Measurements from ENCODE around the gene PEX11B.

The PEX11B gene

GRCh38 chr1:145918144-145918991 lies at the start of gene PEX11B:
PEX11B (minus strand) TSS chr1:145918717; CDS start chr1:145918688, 29 bp downstream.
- DNase-seq, result peak; percentile 96 to 97

- no peak for DNase-seq
These were observed 48.8 kb upstream of the PEX11B start for GRCh38 chr1:145967288-145967687.

- DNase-seq, result no peak
These were observed 46.7 kb upstream of the PEX11B start for GRCh38 chr1:145965119-145965744.

GRCh38 chr1:145964328-145965118 lies 46.0 kb upstream of the PEX11B start, which contains the start of the genes ANKRD34A and POLR3GL:
ANKRD34A (minus strand) TSS chr1:145964575; CDS start chr1:145961759, 2,816 bp downstream.
POLR3GL (plus strand) TSS chr1:145964690; CDS start chr1:145974866, 10,176 bp downstream.
- DNase-seq, result peak; percentile 93

DNA sequence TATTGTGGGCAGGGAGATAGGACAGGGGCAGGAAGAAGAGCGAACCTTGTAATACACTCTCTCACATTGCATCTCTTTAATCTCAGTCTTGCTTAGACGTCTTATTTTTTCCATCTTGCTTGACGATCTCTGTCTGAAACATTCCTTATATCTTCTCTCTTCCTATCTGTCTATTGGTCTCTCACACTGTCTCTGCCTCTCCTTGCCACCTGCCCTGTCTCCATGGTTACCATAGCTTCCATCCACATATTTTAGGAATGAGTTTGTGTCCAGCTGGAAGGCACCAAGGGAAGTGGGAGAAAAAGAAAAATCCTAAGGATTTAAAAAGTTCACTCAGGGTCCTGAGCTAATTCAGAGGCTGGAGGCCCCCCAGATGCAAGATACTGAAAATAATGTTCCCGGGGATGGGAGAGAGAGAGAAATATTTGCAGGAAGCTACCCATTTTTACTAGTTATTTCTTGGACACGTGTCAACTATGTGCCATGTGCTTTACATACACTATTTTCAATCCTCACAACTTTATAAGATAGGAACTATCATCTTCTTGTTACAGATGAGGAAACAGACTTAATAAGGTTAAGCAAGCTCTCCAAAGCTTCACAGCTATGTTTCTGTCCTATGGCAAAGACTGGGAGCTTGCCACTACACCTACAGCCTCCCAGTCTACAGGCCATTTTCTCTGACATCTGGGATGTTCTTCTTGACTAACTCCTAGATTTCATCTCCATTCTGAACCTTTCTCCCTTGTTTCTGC lies 44.9 kb upstream of the PEX11B start:
- DNase-seq, result no peak

- peak; percentile 68 to 71 for DNase-seq
These were observed 43.9 kb upstream of the PEX11B start for GRCh38 chr1:145962157-145963102.

- peak; percentile 81 to 82 for DNase-seq
These were observed 43.1 kb upstream of the PEX11B start for GRCh38 chr1:145961425-145962156.

DNA sequence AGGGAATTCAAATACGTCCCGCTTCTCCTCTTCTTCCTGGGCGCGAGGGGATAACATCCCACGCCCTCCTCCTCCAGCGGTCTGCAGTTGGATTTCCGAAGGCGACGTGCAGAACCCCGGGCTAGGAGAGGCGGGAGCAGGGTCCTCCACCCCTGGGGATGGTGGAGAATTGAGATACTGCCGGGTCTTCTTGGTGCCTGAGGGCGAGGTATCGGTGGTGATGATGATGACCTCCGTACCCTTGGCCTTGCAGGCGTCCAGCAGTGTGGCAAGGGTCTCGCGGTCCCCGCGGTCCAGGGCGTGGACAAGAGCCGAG lies 42.5 kb upstream of the PEX11B start:
- DNase-seq, result peak in 1 of 2 experiments; percentile 39

DNA sequence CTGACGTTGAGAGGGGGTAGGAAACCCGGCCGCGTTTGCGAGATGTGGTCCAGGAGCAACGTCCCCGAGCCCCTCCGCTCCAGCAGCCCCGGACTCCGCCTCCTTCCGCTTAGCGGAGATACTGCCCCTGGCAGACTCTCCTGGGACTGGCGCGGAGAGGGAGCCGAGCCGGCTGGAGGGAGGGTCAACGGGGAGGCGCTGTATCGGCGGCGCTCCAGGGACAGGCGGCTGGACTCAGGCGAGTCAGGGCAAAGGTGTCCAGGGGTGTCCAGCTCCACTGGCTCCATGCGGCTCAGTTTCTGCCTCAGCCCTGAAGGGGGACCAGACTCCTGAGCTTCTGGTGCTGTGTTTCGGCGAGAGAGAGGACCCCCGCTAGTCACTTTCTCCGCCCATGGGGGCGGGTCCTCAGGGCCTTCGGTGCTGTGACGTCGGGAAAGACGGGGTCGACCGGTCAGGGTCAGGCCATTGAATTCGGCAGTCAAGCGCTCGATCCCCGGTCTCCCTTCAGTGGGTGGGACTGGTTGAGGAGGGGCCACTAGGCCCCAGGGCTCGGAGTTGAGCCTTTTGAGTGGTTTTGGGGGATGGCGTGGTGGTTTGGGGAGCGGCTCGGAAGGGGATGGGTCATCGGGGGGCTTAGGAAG lies 42.1 kb upstream of the PEX11B start:
- peak; percentile 71 to 74 for DNase-seq

GRCh38 chr1:145959957-145960467 lies 41.5 kb upstream of the PEX11B start:
- DNase-seq, result no peak

- no peak for DNase-seq
These were observed 40.8 kb upstream of the PEX11B start for GRCh38 chr1:145959333-145959732.

DNA sequence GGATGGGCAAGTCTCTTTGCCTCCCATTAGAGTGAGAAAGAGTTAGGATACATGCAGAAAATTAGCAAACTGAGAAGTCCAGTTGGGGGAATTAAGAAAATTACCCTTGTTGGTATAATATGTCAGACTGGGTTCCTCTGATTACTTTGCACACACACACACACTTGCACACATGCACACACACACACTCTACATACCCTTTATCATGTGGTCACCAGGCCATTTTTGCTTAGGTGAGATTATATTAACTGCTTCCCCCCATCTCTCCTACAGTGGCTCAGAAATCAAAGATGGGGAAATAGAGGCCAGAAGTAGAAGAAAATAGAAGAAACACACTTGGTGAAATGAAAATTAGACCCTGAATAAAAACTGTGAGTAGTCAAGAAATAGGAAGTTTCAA lies 40.2 kb upstream of the PEX11B start:
- no peak for DNase-seq

DNA sequence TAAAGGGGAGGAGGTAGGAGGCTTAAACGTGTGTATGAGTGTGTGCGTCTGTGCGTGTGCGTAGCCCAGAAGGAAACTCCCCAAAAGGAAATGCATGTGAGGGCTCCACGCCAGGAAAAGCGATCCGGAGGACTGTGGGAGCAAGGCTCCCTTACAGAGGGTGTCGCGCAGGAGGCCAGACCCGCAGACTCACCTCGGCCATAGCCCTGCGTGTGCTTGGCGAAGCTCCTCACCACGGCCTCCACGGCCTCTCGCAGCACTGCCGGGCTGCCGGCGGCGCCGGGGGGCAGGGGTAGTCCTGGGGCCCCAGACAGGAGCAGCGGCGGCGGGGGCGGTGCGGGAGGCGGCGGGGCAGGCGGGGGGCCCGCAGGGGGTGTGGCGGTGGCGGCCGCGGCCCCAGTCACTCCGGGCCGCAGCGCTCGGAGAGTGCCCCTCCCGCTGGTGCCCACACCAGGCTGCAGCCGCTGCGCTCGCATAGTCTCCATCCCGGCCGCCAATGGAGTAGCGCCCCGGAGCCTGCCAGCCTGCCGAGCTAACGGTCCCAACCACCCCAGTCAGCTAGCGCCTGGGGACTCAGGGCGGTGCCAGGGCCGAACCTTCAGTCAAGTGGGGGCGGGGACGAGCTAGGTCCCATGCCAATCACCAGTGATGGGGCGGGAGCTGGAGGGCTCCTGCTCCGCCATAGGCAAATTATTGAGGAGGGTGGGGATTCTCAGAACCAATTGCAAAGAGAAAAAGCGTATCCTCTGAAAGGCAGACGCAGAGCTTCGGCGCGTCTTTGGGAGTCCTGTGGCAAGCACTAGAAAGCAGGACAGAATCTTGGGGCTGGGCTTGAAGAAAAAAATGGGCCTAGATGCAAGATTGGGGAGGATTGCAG lies 39.2 kb upstream of the PEX11B start, which contains the start of gene LIX1L:
TSS of gene LIX1L (minus strand) at position 575 of the 877 bp plus-strand sequence. CDS start at position 485, 90 bp downstream.
- peak; percentile 95 to 96 for DNase-seq

DNA sequence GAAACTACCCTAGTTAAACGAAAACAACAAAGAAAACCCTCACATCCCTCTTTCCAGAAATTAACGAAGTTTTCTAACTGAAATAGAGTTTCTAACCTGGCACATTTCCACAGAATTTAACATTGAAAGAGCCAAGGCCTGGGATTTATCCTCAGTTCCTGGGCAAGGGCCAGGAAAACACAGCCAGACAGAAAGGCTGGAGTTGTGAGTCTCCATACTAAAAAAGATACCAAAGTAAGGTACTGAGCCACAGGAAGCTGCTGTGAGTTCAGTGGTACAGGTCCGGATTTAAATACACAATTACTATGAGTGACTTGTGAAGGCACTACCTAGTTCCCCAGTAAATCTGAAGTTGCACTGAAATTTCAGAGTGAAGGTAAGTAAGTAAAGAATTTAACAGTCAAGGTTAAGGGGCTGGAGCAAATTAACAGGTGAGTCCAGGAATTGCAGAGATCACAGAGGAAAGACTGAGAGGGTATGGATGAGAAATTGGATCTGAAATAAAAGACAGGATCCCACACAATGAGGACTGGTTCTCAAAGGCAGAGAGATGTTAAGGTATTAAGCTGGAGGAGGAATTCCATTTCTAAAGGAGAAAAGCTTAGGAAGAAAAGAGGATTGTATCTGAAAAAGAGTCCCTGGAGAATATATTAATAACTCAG lies 38.4 kb upstream of the PEX11B start:
- DNase-seq, result no peak

DNA sequence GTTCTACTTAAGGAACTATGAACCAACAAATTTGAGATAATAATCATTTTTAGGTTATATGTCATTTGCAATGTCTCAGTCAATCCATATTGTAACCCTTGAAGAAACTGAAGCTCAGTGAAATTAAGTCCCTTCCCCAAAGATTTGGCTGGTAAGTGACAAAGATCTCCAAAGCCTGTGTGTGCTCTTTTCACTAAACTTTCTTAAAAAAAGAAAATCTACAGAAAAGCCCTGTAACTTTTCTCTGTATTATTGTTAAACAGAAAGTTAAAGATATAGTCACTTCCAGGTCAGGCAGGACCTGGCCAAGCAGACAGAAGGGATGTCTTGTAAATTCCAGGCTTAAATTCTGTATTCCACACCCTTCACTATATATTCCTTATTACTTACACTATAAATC lies 37.8 kb upstream of the PEX11B start:
- DNase-seq, result no peak

GRCh38 chr1:145955436-145955835 lies 36.9 kb upstream of the PEX11B start:
- no peak for DNase-seq

GRCh38 chr1:145953861-145954260 lies 35.3 kb upstream of the PEX11B start:
- DNase-seq, result no peak

- no peak for DNase-seq
These were observed 34.4 kb upstream of the PEX11B start for GRCh38 chr1:145952903-145953302.
